ENCODE results near the gene MND1.

GRCh38 chr4:153371701-153372234 is 27.3 kb downstream of the MND1 start:
- TF ChIP-seq TAF1 (IDR thresholded peaks at IDR 0.05; ENCODE audit: borderline replicate concordance, insufficient read depth, low read length) (no peak), FOXP2 (optimal IDR thresholded peaks at IDR 0.05; ENCODE audit: borderline replicate concordance, extremely low read depth, extremely low read length, insufficient read depth) (no peak)
